HEK293 (cell line): ENCODE data around the gene TPGS1.

Experiments
- CTCF ChIA-PET: fragments of 350-600 bp; formaldehyde crosslinking; extraction: SDS; loops from one replicate; lab custom pipeline; 2021; ENCODE audit warnings: antibody characterized with exemption; lab: Yijun Ruan, JAX
- POLR2A ChIA-PET: fragments of 300-600 bp; formaldehyde crosslinking; extraction: SDS; loops from one replicate; lab custom pipeline; 2020; ENCODE audit warnings: antibody characterized with exemption, inconsistent platforms; lab: Yijun Ruan, JAX
- H3K27ac ChIP-seq: fragments of 200-500 bp; sonication (Bioruptor generic); 2 replicates; pipeline ENCODE4 v1.5.1; 2014; ENCODE audit warnings: low read depth, low read length, control low read depth, inconsistent platforms; ENCODE audit errors: extremely low read depth
- H3K36me3 ChIP-seq, 2 experiments: fragments of 200-500 bp in 1 of 2; sonication (Bioruptor generic) in 1 of 2; 1 replicate in 1 of 2; 2 replicates in 1 of 2; pipeline ENCODE4 v1.5.1; 2014 to 2017; ENCODE audit warnings: inconsistent platforms in 2 of 2, low read length in 2 of 2; ENCODE audit not compliant: control insufficient read depth in 2 of 2, insufficient read depth in 1 of 2
- H3K4me1 ChIP-seq: fragments of 200-500 bp; sonication (Bioruptor generic); 2 replicates; pipeline ENCODE4 v1.5.1; 2014; ENCODE audit warnings: mild to moderate bottlenecking, low read length, inconsistent platforms; ENCODE audit not compliant: control insufficient read depth, insufficient read depth
- H3K4me3 ChIP-seq: 2 replicates; pipeline ENCODE4 v1.5.1; 2011; ENCODE audit warnings: low read depth, mild to moderate bottlenecking, control low read depth, low read length, moderate library complexity
- H3K9me3 ChIP-seq: fragments of 200-500 bp; sonication (Bioruptor generic); 2 replicates; pipeline ENCODE4 v1.5.1; 2014; ENCODE audit warnings: low read depth, low read length, inconsistent platforms; ENCODE audit not compliant: control insufficient read depth, insufficient read depth
- CTCF ChIP-seq: fragments of 450-650 bp; formaldehyde crosslinking; IDR thresholded peaks from 2 replicates; pipeline ENCODE4 v1.5.1; 2016; ENCODE audit warnings: missing biosample characterization, missing genetic modification characterization
- GLIS2 ChIP-seq: fragments of 450-650 bp; formaldehyde crosslinking; IDR thresholded peaks from 2 replicates; pipeline ENCODE4 v1.5.1; 2016; ENCODE audit warnings: missing biosample characterization, missing genetic modification characterization
- HIC1 ChIP-seq: fragments of 450-650 bp; formaldehyde crosslinking; IDR thresholded peaks from 2 replicates; pipeline ENCODE4 v1.5.1; 2016; ENCODE audit warnings: missing biosample characterization, missing genetic modification characterization
- KLF17 ChIP-seq: fragments of 450-650 bp; formaldehyde crosslinking; IDR thresholded peaks from 2 replicates; pipeline ENCODE4 v1.5.1; 2016; ENCODE audit warnings: missing biosample characterization, missing genetic modification characterization
- SALL2 ChIP-seq: fragments of 450-650 bp; formaldehyde crosslinking; IDR thresholded peaks from 2 replicates; pipeline ENCODE4 v1.5.0; 2017; ENCODE audit warnings: missing biosample characterization, mild to moderate bottlenecking, missing genetic modification characterization, borderline replicate concordance
- SCRT2 ChIP-seq: fragments of 450-650 bp; formaldehyde crosslinking; IDR thresholded peaks from 2 replicates; pipeline ENCODE4 v1.5.1; 2016; ENCODE audit warnings: missing biosample characterization, missing genetic modification characterization
- ZBTB49 ChIP-seq: fragments of 450-650 bp; formaldehyde crosslinking; IDR thresholded peaks from 2 replicates; pipeline ENCODE4 v1.5.1; 2016; ENCODE audit warnings: missing biosample characterization, missing genetic modification characterization, low read depth
- ZNF10 ChIP-seq: fragments of 450-650 bp; formaldehyde crosslinking; IDR thresholded peaks from 2 replicates; pipeline ENCODE4 v1.5.1; 2017; ENCODE audit warnings: missing biosample characterization, missing genetic modification characterization
- ZNF140 ChIP-seq: fragments of 450-650 bp; formaldehyde crosslinking; IDR thresholded peaks from 2 replicates; pipeline ENCODE4 v1.5.1; 2016; ENCODE audit warnings: missing biosample characterization, missing genetic modification characterization
- ZNF391 ChIP-seq: fragments of 450-650 bp; formaldehyde crosslinking; IDR thresholded peaks from 2 replicates; pipeline ENCODE4 v1.5.1; 2016; ENCODE audit warnings: low read depth, missing biosample characterization, missing genetic modification characterization, borderline replicate concordance
- ZNF514 ChIP-seq: fragments of 450-650 bp; formaldehyde crosslinking; IDR thresholded peaks from 2 replicates; pipeline ENCODE4 v1.5.1; 2016; ENCODE audit warnings: missing biosample characterization, missing genetic modification characterization
- ZNF623 ChIP-seq: fragments of 450-650 bp; formaldehyde crosslinking; IDR thresholded peaks from 2 replicates; pipeline ENCODE4 v1.5.1; 2016; ENCODE audit warnings: missing biosample characterization, missing genetic modification characterization
- ZNF76 ChIP-seq: fragments of 450-650 bp; formaldehyde crosslinking; IDR thresholded peaks from 2 replicates; pipeline ENCODE4; 2016; ENCODE audit warnings: low read depth, missing biosample characterization, missing genetic modification characterization, borderline replicate concordance
- ZSCAN4 ChIP-seq: fragments of 450-650 bp; formaldehyde crosslinking; IDR thresholded peaks from 2 replicates; pipeline ENCODE4 v1.5.1; 2017; ENCODE audit warnings: missing biosample characterization, missing genetic modification characterization

Gene TPGS1

GRCh38 chr19:524062-524674, 16.9 kb downstream of the TPGS1 start (continued):
- peak; percentile 16; the same call in 1 of the 2 replicates for TF ChIP-seq ZNF76 (tag by site-specific recombination)
- no peak for TF ChIP-seq GLIS2 (tag by site-specific recombination)
- TF ChIP-seq, all 188 proteins: peak for 10

GRCh38 chr19:525029-525428, 17.7 kb downstream of the TPGS1 start:
- no peaks in the 10 kb centered on the region for H3K9me3 ChIP-seq
- CTCF ChIA-PET, result interaction anchor here (0.7 to 1.3 kb wide), 3 partner anchors 14 to 61 kb away, joined by 3 to 4 read pairs (median 3); no protein-coding TSS in a partner anchor
- TF ChIP-seq SALL2 (tag by site-specific recombination) (no peak), ZNF10 (tag by site-specific recombination) (no peak), ZSCAN4 (tag by site-specific recombination) (no peak), ZNF391 (tag by site-specific recombination) (no peak), ZNF623 (no peak)
- POLR2A ChIA-PET, result no interaction called here
- no peak overlapping the region for H3K27ac ChIP-seq
- no peaks in the 10 kb centered on the region for H3K4me1 ChIP-seq
- H3K36me3 ChIP-seq, result no peaks in the 10 kb centered on the region
- H3K4me3 ChIP-seq, result no peak overlapping the region

GRCh38 chr19:525857-526419, 18.6 kb downstream of the TPGS1 start:
- no peak overlapping the region for H3K4me3 ChIP-seq
- H3K4me1 ChIP-seq, result no peaks in the 10 kb centered on the region
- TF ChIP-seq SCRT2 (tag by site-specific recombination), result 0 out of 2 replicates have a peak, but pooled peaks have one; percentile 10
- TF ChIP-seq ZNF514 (tag by site-specific recombination), result no peak
- no peak for TF ChIP-seq HIC1 (tag by site-specific recombination)
- no peak for TF ChIP-seq ZNF140 (tag by site-specific recombination)
- TF ChIP-seq ZBTB49, result no peak
- no peak for TF ChIP-seq KLF17 (tag by site-specific recombination)
- no peak for TF ChIP-seq CTCF (tag by site-specific recombination)
- H3K27ac ChIP-seq, result no peak overlapping the region
- H3K9me3 ChIP-seq, result no peaks in the 10 kb centered on the region
- CTCF ChIA-PET, result interaction anchor here (1.3 kb wide), 1 partner anchor 20 kb away, joined by 3 read pairs; no protein-coding TSS in a partner anchor
- POLR2A ChIA-PET, result interaction anchor here (0.6 to 1.0 kb wide), 4 partner anchors 15 to 108 kb away, joined by 3 to 5 read pairs (median 4); no protein-coding TSS in a partner anchor
- no peaks in the 10 kb centered on the region for H3K36me3 ChIP-seq
